HG03175 (cell line): ENCODE results near the gene SLC12A8.
A peak's percentile ranks its signal among the peaks of the same experiment; 100 is the strongest.
"Not testable (repeated sequence)": the region's sequence is repeated elsewhere in the genome, so short reads cannot be mapped to it uniquely, and the experiment has no call there.

Experiments used
- ATAC-seq: cut with Tn5 transposase; IDR thresholded peaks from one replicate; pipeline ENCODE4 v1.9.1; 2021; ENCODE audit warnings: mild to moderate bottlenecking, moderate library complexity; ENCODE audit not compliant: unreplicated experiment

Gene SLC12A8

DNA sequence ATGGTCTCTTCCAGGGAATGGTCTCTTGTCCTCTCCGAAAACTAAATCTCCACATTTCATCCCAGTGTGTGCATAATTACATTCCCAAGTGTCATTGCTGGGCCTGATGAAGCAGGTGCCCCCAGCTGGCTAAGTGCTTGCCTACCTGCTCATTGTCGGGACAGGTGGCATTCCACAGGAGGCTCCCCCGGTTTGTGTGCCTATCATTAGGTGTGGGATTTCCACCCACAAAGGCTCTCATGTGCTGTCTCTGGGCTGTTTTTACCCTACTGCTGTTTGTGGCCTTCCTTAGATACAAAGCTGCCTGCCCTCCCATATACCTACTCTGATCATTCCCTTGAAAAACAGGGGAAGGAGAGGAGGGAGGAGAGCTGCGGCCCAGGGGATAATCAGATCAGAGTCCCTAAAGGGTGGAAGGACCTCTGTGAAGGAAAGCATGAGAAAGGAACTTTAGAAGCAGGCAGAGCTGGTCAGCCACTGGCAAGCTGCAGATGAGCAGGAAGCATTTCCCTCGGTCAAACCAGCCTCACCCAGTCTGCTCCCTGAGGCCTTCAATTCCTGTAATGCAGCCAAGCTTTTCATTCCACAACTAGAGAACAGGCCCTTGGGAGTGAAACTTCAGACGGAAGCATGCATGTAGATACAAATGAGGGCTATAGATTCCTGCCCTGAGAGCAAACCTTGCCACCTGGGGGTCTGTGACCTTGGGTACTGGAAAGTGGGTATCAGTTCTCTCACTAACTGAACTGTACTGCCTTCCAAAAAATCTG, 96.1 kb downstream of the SLC12A8 start:
- no peak for ATAC-seq

- ATAC-seq, result no peak
Observed at GRCh38 chr3:125115640-125116039, 96.9 kb downstream of the SLC12A8 start.

GRCh38 chr3:125112981-125113380, 99.6 kb downstream of the SLC12A8 start:
- no peak for ATAC-seq

- no peak for ATAC-seq
Observed at GRCh38 chr3:125110876-125111480, 101.6 kb downstream of the SLC12A8 start.

DNA sequence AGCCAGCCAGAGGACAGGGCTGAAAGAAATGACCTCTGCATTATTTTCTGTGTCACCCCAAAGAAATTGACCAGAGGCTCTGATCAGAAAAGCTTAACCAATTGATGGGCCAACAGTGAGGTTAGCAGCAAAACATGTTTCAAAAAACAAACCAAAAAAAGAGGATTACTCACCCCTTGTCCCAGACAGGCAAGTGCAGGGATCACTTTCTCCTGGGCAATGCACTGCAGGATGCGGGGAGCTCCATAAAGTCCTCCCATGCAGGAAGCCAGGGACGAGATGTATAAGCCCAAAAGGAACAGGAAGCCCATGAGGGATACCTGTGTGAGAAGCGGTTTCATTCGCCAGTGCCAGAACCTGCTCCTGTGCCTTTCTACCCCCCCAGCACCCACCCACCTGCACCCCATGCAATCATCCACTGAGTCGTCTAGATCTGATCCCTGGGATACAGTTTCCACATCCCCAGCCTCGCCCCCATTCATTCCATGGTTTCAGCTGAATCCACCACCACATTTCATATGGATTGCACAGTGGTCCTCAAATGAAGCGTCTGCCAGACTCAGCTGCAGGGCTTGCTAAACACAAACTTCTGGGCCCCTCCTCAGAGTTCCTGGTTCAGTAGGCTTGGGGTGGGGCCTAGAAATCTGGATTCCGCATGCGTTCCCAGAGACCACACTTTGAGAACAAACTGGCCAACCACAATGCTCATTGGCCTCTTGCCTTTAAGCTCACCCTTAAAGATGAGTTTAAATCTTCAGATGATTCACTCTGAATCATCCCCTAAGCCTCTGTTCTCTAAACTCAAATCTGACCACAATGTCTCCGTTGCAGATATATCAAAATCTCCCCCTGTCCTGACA, 102.3 kb downstream of the SLC12A8 start:
- no peak for ATAC-seq

DNA sequence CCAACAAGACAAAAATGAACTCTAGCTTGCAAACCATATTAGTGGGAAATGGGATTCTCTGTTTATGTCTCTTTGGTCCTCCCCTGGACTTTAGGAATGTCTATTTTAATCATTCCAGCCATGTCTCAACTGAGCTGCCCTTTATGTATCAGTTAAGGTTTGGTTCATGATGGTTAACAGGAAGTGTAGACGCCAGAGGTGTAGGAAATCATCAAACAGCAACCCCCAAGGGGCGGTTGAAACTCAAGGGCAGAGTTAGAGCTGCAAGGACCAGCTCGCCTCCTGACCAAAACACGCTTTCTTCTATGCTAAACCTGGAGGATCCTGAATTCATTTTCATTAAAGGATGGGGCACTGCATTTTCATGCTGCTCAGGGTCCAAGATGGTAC, 103.0 kb downstream of the SLC12A8 start:
- no peak for ATAC-seq

DNA sequence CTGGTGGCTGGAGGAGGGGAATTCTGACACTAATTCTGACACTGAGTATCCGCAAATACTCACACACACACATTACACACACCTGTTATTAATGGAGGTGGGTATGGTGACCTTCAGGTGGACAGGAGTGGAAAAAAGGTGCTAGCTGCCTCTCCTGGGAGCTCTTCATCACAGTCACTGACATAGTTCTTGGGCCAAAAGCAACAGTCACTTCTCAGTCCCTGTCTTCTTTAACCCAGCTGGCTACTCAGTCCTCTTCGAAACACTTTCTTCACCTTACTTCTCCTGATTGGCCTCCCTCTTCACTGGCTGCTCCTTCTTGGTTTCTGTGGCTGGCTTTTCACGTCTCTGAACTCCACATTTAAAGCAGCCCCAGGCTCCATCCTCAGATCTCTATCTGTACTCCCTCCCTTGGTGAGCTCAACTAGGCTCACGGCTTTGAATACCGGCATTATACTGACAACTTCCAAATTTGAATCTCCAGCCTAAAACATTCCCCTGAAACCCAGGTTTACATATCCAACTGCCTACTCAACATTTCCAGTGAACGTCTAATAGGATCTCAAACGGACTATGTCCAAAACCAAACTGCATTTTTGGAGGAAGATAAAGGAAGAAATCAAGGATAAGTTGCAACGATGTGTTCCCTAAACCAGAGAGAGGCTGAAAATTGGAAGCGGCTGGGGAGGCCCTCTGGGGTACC, 103.6 kb downstream of the SLC12A8 start:
- no peak for ATAC-seq

- ATAC-seq, result peak; percentile 46
Observed at GRCh38 chr3:125107861-125108567, 104.5 kb downstream of the SLC12A8 start.

- no peak for ATAC-seq
Observed at GRCh38 chr3:125107363-125107762, 105.2 kb downstream of the SLC12A8 start.

DNA sequence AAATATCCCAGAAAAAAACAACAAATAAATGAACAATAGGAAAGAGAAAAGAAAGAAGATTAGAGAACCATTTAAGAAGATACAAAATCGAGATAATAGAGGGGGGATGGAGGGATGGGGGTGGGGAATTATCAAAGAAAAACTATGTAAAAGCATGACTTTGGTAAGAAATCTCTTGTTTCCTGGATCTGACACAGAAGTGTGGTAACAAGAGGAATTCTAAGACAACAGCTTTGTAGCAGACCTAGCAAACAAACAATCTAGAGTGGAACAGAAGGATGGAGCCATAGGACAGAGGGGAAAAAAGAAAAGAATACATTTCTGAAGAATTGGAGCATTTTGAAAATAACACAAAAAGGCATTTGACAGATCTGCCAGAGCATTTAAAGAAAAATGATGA, 107.4 kb downstream of the SLC12A8 start:
- no peak for ATAC-seq

- ATAC-seq, result no peak
Observed at GRCh38 chr3:125104639-125105038, 107.9 kb downstream of the SLC12A8 start.

- ATAC-seq, result no peak
Observed at GRCh38 chr3:125103406-125103805, 109.1 kb downstream of the SLC12A8 start.

- ATAC-seq, result no peak
Observed at GRCh38 chr3:125102470-125102869, 110.1 kb downstream of the SLC12A8 start.

DNA sequence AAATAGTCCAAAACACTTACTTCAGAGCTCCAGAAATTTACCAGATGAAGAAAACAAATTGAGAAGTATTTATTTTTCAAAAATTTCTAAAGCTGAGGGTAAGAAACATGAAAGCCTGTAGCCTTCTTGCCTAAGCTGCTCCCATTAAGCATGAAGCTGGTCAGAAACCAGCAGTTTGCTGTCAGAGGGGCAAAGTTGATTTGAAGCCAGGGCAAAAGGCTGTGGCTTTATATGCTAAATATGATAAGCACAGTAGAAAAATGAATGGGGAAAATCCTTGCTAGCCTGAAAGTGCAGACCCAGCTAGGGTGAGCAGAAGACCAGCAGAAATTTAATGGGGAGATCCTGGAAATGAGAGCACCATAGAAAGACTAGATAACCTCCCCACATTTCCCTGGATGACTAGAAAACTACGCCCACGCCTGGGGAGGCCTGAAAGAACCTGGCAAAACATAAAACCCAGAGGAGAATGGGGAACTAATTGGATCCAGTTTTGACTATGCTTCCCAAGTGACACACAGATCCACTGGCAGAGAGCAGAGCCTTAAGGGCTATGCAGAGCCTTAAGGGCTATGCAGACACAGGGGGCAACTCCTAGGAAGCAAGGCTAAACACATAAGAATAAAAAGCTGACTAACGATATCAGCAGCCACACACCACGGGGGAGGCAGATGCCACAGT, 113.8 kb downstream of the SLC12A8 start:
- no peak for ATAC-seq

DNA sequence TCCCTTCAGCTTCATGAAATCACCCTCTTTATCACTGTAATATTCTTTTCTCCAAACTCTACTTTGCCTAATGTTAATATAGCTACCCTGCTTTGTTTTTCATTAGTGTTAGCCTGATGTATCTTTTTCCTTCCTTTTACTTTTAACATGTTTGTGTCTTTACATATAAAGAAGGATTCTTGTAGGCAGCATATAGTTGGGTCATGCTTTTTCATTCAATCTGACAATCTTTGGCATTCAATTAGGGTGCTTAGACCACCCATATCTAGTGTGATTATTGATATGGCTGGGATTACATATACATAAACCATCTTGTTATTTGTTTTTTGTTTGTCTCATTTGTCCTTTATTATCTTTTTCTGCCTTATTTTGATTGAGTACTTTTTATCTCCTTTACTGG, 121.9 kb downstream of the SLC12A8 start:
- no peak for ATAC-seq

GRCh38 chr3:125087768-125088391, 124.7 kb downstream of the SLC12A8 start:
- no peak for ATAC-seq

- ATAC-seq, result no peak
Observed at GRCh38 chr3:125085166-125085565, 127.4 kb downstream of the SLC12A8 start.

- ATAC-seq, result no peak
Observed at GRCh38 chr3:125083776-125084175, 128.8 kb downstream of the SLC12A8 start.

- not testable (repeated sequence) for ATAC-seq
Observed at GRCh38 chr3:125082339-125082738, 130.2 kb downstream of the SLC12A8 start.
